Brain microvascular endothelial cell (primary cell): ENCODE measurements around the gene RPS21.

ENCODE experiments used
- DNase-seq: peaks from one replicate; pipeline ENCODE4 v3.0.0-alpha.2; 2020
- H3K27ac ChIP-seq: fragments of 250-450 bp; sonication (Bioruptor Pico); 2 replicates; pipeline ENCODE4 v1.5.1; 2020; ENCODE audit warnings: mild to moderate bottlenecking, moderate library complexity
- H3K27me3 ChIP-seq: fragments of 250-450 bp; sonication (Bioruptor Pico); replicated peaks from 2 replicates; pipeline ENCODE4 v1.5.1; 2020; ENCODE audit warnings: mild to moderate bottlenecking
- H3K36me3 ChIP-seq: fragments of 250-450 bp; sonication (Bioruptor Pico); replicated peaks from 2 replicates; pipeline ENCODE4 v1.5.1; 2020; ENCODE audit warnings: mild to moderate bottlenecking
- H3K4me3 ChIP-seq: 2 replicates; pipeline ENCODE4 v1.5.1; 2011; ENCODE audit warnings: low read depth, mild to moderate bottlenecking, control low read depth, low read length, moderate library complexity
- CTCF ChIP-seq: IDR thresholded peaks from 2 replicates; pipeline ENCODE4 v1.5.1; 2011; ENCODE audit warnings: low read depth, mild to moderate bottlenecking, moderate library complexity, low read length, control low read depth, inconsistent platforms; ENCODE audit errors: missing control alignments
- in situ Hi-C: cut with HindIII; loops from 2 replicates; pipeline ENCODE4 v1.10.0; 2017; ENCODE audit warnings: low sequenced_read_pairs, low pct_ligation_motif_present

The RPS21 gene

DNA sequence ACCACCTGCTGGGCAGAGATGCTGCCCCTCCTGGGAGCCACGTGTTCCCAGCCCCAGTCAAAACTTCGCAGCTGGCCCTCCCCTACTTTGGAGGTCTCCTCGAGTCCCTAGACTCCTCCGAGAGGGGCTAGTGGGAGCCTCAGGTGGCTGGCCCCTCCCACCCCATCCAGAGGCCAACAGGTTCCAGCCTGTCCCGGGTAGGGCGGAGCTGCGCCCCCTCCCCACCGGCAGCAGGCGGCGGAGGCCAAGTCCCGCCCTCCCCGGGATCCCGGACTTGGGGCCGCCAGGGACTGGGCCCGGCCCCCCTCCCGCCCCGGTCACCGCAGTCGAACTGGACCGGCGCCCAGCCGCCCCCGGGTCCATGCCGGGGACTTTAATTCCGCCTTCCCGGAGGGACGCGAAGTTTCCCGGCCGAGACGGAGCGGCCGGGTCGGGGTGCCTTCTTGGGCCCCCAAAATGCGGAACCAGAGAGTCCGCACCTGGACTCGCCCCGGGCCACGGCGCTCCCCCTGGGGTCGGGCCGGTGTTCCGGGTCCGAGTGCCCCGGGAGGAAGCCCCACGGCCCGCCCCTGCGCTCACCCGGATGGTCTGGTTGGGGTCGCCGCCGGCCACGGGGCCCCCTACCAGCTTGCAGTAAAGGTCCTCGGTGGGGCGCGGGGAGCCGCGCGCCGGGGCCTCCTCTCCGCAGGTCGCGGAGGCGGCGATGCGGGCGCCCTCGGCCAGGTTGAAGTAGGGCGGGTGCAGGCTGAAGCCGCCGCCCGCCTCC is 20.4 kb upstream of the RPS21 start:
- DNase-seq, result no peak
- H3K27ac ChIP-seq, result peak overlapping the region; percentile 12
- H3K36me3 ChIP-seq, result no peaks in the 10 kb centered on the region
- H3K4me3 ChIP-seq, result peak overlapping the region; percentile 54
- in situ Hi-C loops, result no loop called here
- H3K27me3 ChIP-seq, result no peaks in the 10 kb centered on the region
- TF ChIP-seq CTCF, result no peak

DNA sequence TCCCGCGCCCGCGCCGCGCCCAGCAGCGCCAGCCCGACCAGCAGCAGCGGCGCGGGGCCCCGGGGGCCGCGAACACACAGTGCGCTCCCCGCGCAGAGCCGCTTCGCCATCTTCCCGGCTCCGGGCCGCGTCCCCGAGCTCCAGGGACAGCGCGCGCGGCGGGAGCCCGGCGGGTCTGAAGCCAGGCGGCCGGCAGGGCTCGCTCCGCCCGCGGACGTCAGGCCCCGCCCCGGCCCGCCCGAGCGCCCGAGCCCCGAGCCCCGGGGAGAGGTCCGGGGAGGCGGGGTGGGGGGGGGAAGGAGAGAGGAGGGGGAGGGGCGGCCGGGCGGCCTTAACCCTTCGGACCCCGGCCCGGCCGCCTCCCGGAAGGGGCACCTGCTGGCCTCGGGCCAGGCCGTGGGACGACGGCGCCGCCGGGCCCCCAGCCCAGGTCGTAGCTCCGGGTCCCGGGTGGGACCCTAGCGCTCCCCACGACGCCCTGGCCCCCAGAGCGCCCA is 19.7 kb upstream of the RPS21 start, which contains the start of gene LAMA5:
TSS of gene LAMA5 (minus strand) at position 177 of the 497 bp plus-strand sequence. CDS start at position 110, 67 bp downstream.
- Histone ChIP-seq H3K36me3 (no peaks in the 10 kb centered on the region), H3K4me3 (peak within 1 kb of the TSS; percentile 54), H3K27ac (peak within 1 kb of the TSS; percentile 12), H3K27me3 (no peaks in the 10 kb centered on the region)
- DNase-seq, result no peak
- in situ Hi-C loops, result no loop called here
- no peak for TF ChIP-seq CTCF

DNA sequence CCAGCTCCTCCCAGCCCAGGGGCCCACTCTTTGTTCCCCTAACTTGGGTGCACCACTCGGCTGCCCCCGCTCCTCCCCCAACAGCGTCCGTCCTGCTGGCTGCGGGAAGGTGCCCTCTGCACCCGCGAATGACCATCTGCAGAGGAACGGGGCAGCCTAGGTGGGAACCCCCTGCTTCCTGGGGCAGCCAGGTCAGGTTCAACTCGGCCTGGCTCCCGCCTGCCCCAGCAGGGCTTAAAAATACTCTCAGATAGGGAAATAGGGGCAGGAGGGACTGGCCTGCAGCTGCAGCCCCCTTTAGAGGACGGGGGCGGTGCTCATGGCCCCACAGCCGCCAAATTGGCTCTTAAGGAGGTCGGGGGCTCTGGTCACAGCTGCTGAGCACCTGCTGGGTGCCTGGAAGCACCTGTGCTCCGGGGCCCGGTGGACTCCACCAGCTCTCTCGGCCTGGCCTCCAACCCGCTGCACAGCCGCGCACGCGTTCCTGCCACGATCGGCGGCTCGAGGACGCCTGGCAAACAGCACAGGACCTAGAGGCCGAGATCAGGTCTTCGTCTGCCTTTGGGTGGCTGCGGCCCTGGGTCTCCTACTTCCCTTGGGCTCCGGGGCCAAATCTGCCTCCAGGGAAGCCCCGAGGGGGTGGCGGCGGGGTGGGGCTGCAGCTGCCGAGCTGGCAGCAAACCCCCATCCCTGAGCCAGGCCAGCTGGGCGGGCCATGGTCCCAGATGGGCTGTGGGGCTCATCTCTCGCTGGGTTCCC is 19.1 kb upstream of the RPS21 start:
- TF ChIP-seq CTCF, result no peak
- in situ Hi-C loops, result no loop called here
- H3K36me3 ChIP-seq, result no peaks in the 10 kb centered on the region
- H3K27ac ChIP-seq, result no peak overlapping the region
- H3K4me3 ChIP-seq, result peak overlapping the region; percentile 5
- no peak for DNase-seq
- H3K27me3 ChIP-seq, result no peaks in the 10 kb centered on the region

GRCh38 chr20:62368392-62368975 is 18.4 kb upstream of the RPS21 start:
- no peak for TF ChIP-seq CTCF
- no peak for DNase-seq
- Histone ChIP-seq H3K27me3 (no peaks in the 10 kb centered on the region), H3K36me3 (no peaks in the 10 kb centered on the region), H3K27ac (no peak overlapping the region), H3K4me3 (no peak overlapping the region)
- in situ Hi-C loops, result no loop called here

GRCh38 chr20:62368976-62369814 is 17.7 kb upstream of the RPS21 start:
- Histone ChIP-seq H3K27me3 (no peaks in the 10 kb centered on the region), H3K4me3 (no peak overlapping the region), H3K27ac (no peak overlapping the region), H3K36me3 (no peaks in the 10 kb centered on the region)
- in situ Hi-C loops, result no loop called here
- TF ChIP-seq CTCF, result peak; percentile 53
- no peak for DNase-seq
